Fibroblast of lung (primary cell): ENCODE results near the gene TTC22. TPM values are rescaled to one million over a fixed set of nuclear protein-coding genes. Genes with fewer than 3 reads are reported as not detected.

ENCODE experiments used
- DNase-seq, 2 donors: peaks; one replicate each; pipeline versions ENCODE4 v3.0.0 to v3.0.0-alpha.2; 2010; ENCODE audit warnings: low read depth in 2 of 2
- H2AFZ ChIP-seq: 2 replicates; pipeline ENCODE4 v1.5.1; 2012; ENCODE audit warnings: low read length, control low read depth, inconsistent platforms
- H3K27ac ChIP-seq: 2 replicates; pipeline ENCODE4 v1.5.1; 2011; ENCODE audit warnings: low read length, control low read depth; ENCODE audit not compliant: insufficient read depth
- H3K27me3 ChIP-seq: 2 replicates; pipeline ENCODE4 v1.5.1; 2011; ENCODE audit warnings: mild to moderate bottlenecking, low read length; ENCODE audit not compliant: control insufficient read depth, insufficient read depth
- H3K36me3 ChIP-seq: 2 replicates; pipeline ENCODE4 v1.5.1; 2011; ENCODE audit warnings: low read length; ENCODE audit not compliant: control insufficient read depth, insufficient read depth
- H3K4me1 ChIP-seq: 2 replicates; pipeline ENCODE4 v1.5.1; 2011; ENCODE audit warnings: low read length; ENCODE audit not compliant: control insufficient read depth, insufficient read depth; ENCODE audit errors: extremely low read depth
- H3K4me2 ChIP-seq: 2 replicates; pipeline ENCODE4 v1.5.1; 2011; ENCODE audit warnings: low read length, control low read depth; ENCODE audit not compliant: insufficient read depth; ENCODE audit errors: extremely low read depth
- H3K4me3 ChIP-seq, 4 experiments: fragments of 200-600 bp in 1 of 4; sonication (generic) in 1 of 4; replicated peaks in 1 of 4; 2 replicates each; pipeline ENCODE4 v1.5.1; 2011 to 2016; ENCODE audit warnings: low read length in 4 of 4, low read depth in 3 of 4, mild to moderate bottlenecking in 3 of 4, control low read depth in 2 of 4, inconsistent platforms in 1 of 4, mixed read lengths in 1 of 4; ENCODE audit not compliant: insufficient read depth in 1 of 4; ENCODE audit errors: control extremely low read depth in 1 of 4
- H3K79me2 ChIP-seq: 2 replicates; pipeline ENCODE4 v1.5.1; 2012; ENCODE audit warnings: mild to moderate bottlenecking, low read length, inconsistent platforms; ENCODE audit not compliant: control insufficient read depth, insufficient read depth
- H3K9ac ChIP-seq: 2 replicates; pipeline ENCODE4 v1.5.1; 2011; ENCODE audit warnings: mild to moderate bottlenecking, low read length, control low read depth; ENCODE audit not compliant: insufficient read depth
- H3K9me3 ChIP-seq: 2 replicates; pipeline ENCODE4 v1.5.1; 2012; ENCODE audit warnings: low read depth, low read length; ENCODE audit not compliant: control insufficient read depth, insufficient read depth
- H4K20me1 ChIP-seq: 2 replicates; pipeline ENCODE4 v1.5.1; 2011; ENCODE audit warnings: low read length; ENCODE audit not compliant: control insufficient read depth, insufficient read depth; ENCODE audit errors: extremely low read depth
- CTCF ChIP-seq, 2 donors: IDR thresholded peaks in 1 of 2; conservative IDR thresholded peaks in 1 of 2; 1 replicate in 1 of 2; 2 replicates in 1 of 2; pipeline ENCODE4 v1.5.1; 2011 to 2012; ENCODE audit warnings: low read length in 2 of 2, control low read depth in 1 of 2, inconsistent platforms in 1 of 2, low read depth in 1 of 2, mild to moderate bottlenecking in 1 of 2
- EZH2 ChIP-seq: IDR thresholded peaks from 2 replicates; pipeline ENCODE4 v1.5.1; 2012; ENCODE audit warnings: low read length, control low read depth, mild to moderate bottlenecking; ENCODE audit errors: missing control alignments
- polyA plus RNA-seq, 2 donors: library from polyadenylated mRNA; depleted of rRNA in 1 of 2; stranded (reverse) in 1 of 2; unstranded in 1 of 2; fragments of >200 nt; gene quantifications; 2 replicates each; pipeline ENCODE4 v1.2.1, GENCODE V29; 2011 to 2012; ENCODE audit warnings: missing spikeins in 1 of 2
- total RNA-seq: library from RNA; depleted of rRNA; stranded (reverse); fragments of >200 nt; gene quantifications from 2 replicates; pipeline ENCODE4 v1.2.1, GENCODE V29; 2014

TTC22 gene
- total and polyA plus RNA-seq, 2 donors (not counting 1 experiment from before 2014, with no cell fraction given) = not detected

GRCh38 chr1:54843449-54843848 lies 42.3 kb upstream of the TTC22 start:
- H4K20me1 ChIP-seq = no peaks in the 10 kb centered on the region
- no peaks in the 10 kb centered on the region for H3K4me1 ChIP-seq
- H3K4me2 ChIP-seq = no peak overlapping the region
- H2AFZ ChIP-seq = no peak overlapping the region
- H3K9me3 ChIP-seq = no peaks in the 10 kb centered on the region
- H3K36me3 ChIP-seq = peaks cover 2% of the 10 kb centered on the region
- TF ChIP-seq EZH2 = no peak
- TF ChIP-seq CTCF (conservative IDR thresholded peaks at IDR 0.05 in 1 of 2, IDR thresholded peaks at IDR 0.05 in 1 of 2; ENCODE audit: low read depth in 1 of 2, low read length in 2 of 2) = no peak
- H3K4me3 ChIP-seq = no peak overlapping the region
- no peak overlapping the region for H3K9ac ChIP-seq
- H3K27ac ChIP-seq = no peak overlapping the region
- H3K79me2 ChIP-seq = no peaks in the 10 kb centered on the region
- no peak for DNase-seq
- peaks cover 4% of the 10 kb centered on the region for H3K27me3 ChIP-seq

- H3K79me2 ChIP-seq = no peaks in the 10 kb centered on the region
- H3K4me3 ChIP-seq = no peak overlapping the region
- no peaks in the 10 kb centered on the region for H3K36me3 ChIP-seq
- H4K20me1 ChIP-seq = no peaks in the 10 kb centered on the region
- TF ChIP-seq EZH2 (no peak), CTCF (conservative IDR thresholded peaks at IDR 0.05 in 1 of 2, IDR thresholded peaks at IDR 0.05 in 1 of 2; ENCODE audit: low read depth in 1 of 2, low read length in 2 of 2) (no peak)
- H3K4me2 ChIP-seq = no peak overlapping the region
- no peak overlapping the region for H3K27ac ChIP-seq
- H3K4me1 ChIP-seq = no peaks in the 10 kb centered on the region
- no peak overlapping the region for H3K9ac ChIP-seq
- DNase-seq = no peak
- H3K27me3 ChIP-seq = peaks cover 4% of the 10 kb centered on the region
- no peak overlapping the region for H2AFZ ChIP-seq
- no peaks in the 10 kb centered on the region for H3K9me3 ChIP-seq
Observed at GRCh38 chr1:54842963-54843362, 41.8 kb upstream of the TTC22 start.

GRCh38 chr1:54842206-54842915 lies 41.2 kb upstream of the TTC22 start:
- Histone ChIP-seq H3K27ac (no peak overlapping the region), H3K9me3 (no peaks in the 10 kb centered on the region), H3K27me3 (peaks cover 5% of the 10 kb centered on the region), H3K4me2 (no peak overlapping the region), H3K9ac (no peak overlapping the region), H2AFZ (no peak overlapping the region), H3K4me3 (no peak overlapping the region), H3K36me3 (no peaks in the 10 kb centered on the region), H3K79me2 (no peaks in the 10 kb centered on the region), H4K20me1 (no peaks in the 10 kb centered on the region), H3K4me1 (no peaks in the 10 kb centered on the region)
- DNase-seq = no peak
- TF ChIP-seq EZH2 (no peak), CTCF (conservative IDR thresholded peaks at IDR 0.05 in 1 of 2, IDR thresholded peaks at IDR 0.05 in 1 of 2; ENCODE audit: low read depth in 1 of 2, low read length in 2 of 2) (no peak)
